GM23338 (cell line): ENCODE results near the gene SLC35B3. TPM values are rescaled to one million over a fixed set of nuclear protein-coding genes. Genes with fewer than 3 reads are reported as not detected.

Experiments
- ATAC-seq: fragments of 200-7000 bp; cut with Tn5 transposase; 3 replicates; pipeline ENCODE4 v1.9.1; 2020
- DNase-seq: peaks from one replicate; pipeline ENCODE4 v3.0.0-alpha.2; 2015; ENCODE audit warnings: low spot score
- H2AFZ ChIP-seq: fragments of 200-600 bp; sonication (generic); 2 replicates; pipeline ENCODE4 v1.8.0; 2016; ENCODE audit warnings: antibody characterized with exemption, mild to moderate bottlenecking, moderate library complexity
- H3F3A ChIP-seq: fragments of 200-600 bp; sonication (generic); replicated peaks from 2 replicates; pipeline ENCODE4 v1.8.0; 2017; ENCODE audit warnings: antibody characterized with exemption, mixed run types, low read depth
- H3K27ac ChIP-seq: fragments of 200-600 bp; sonication (generic); 2 replicates; pipeline ENCODE4 v1.6.1; 2016; ENCODE audit warnings: low read depth
- H3K27me3 ChIP-seq: fragments of 200-600 bp; sonication (generic); 2 replicates; pipeline ENCODE4 v1.8.0; 2016; ENCODE audit warnings: mild to moderate bottlenecking, mixed run types, moderate library complexity; ENCODE audit not compliant: insufficient read depth
- H3K36me3 ChIP-seq: fragments of 200-600 bp; sonication (generic); 2 replicates; pipeline ENCODE4 v1.8.0; 2016; ENCODE audit warnings: mild to moderate bottlenecking; ENCODE audit not compliant: insufficient read depth
- H3K4me1 ChIP-seq: fragments of 200-600 bp; sonication (generic); 2 replicates; pipeline ENCODE4 v1.8.0; 2016; ENCODE audit warnings: mild to moderate bottlenecking, moderate library complexity; ENCODE audit not compliant: insufficient read depth
- H3K4me2 ChIP-seq: fragments of 200-600 bp; sonication (generic); 2 replicates; pipeline ENCODE4 v1.7.1; 2017; ENCODE audit warnings: mixed run types
- H3K4me3 ChIP-seq: fragments of 200-600 bp; sonication (generic); 2 replicates; pipeline ENCODE4 v1.6.1; 2016; ENCODE audit warnings: mixed run types
- H3K79me2 ChIP-seq: fragments of 200-600 bp; sonication (generic); replicated peaks from 2 replicates; pipeline ENCODE4 v1.8.0; 2017; ENCODE audit warnings: mild to moderate bottlenecking; ENCODE audit not compliant: insufficient read depth
- H3K9me2 ChIP-seq: fragments of 200-600 bp; sonication (generic); 2 replicates; pipeline ENCODE4 v1.8.0; 2017; ENCODE audit not compliant: insufficient read depth
- H4K20me1 ChIP-seq: fragments of 200-600 bp; sonication (generic); replicated peaks from 2 replicates; pipeline ENCODE4 v1.8.0; 2017; ENCODE audit warnings: mild to moderate bottlenecking; ENCODE audit not compliant: insufficient read depth
- H3K27ac Mint-ChIP-seq: 2 replicates; pipeline ENCODE4 v1.8.0; 2020; ENCODE audit warnings: inconsistent platforms, mild to moderate bottlenecking, moderate library complexity, mixed read lengths
- H3K27me3 Mint-ChIP-seq: 3 replicates; pipeline ENCODE4 v1.8.0; 2022; ENCODE audit warnings: low read depth, mild to moderate bottlenecking, moderate library complexity, mixed read lengths, inconsistent platforms; ENCODE audit not compliant: insufficient read depth, poor library complexity
- H3K36me3 Mint-ChIP-seq: 3 replicates; pipeline ENCODE4 v1.8.0; 2021; ENCODE audit warnings: low read depth, mild to moderate bottlenecking, inconsistent platforms, moderate library complexity, mixed read lengths
- H3K4me1 Mint-ChIP-seq: 3 replicates; pipeline ENCODE4 v1.8.0; 2020; ENCODE audit warnings: mild to moderate bottlenecking, inconsistent platforms, mixed read lengths
- H3K4me3 Mint-ChIP-seq: 3 replicates; pipeline ENCODE4 v1.8.0; 2021; ENCODE audit warnings: moderate library complexity, mild to moderate bottlenecking, inconsistent platforms, mixed read lengths
- H3K9me3 Mint-ChIP-seq: 3 replicates; pipeline ENCODE4 v1.8.0; 2020; ENCODE audit warnings: moderate library complexity, mild to moderate bottlenecking, inconsistent platforms, mixed read lengths
- ETS1 ChIP-seq: IDR thresholded peaks from 2 replicates; pipeline ENCODE4 v1.6.1; 2016; ENCODE audit warnings: antibody characterized with exemption
- EZH2 ChIP-seq: fragments of 200-600 bp; sonication (generic); IDR thresholded peaks from one replicate; pipeline ENCODE4 v1.8.0; 2017; ENCODE audit warnings: antibody characterized with exemption, mild to moderate bottlenecking, low read depth; ENCODE audit not compliant: unreplicated experiment
- EZH2phosphoT487 ChIP-seq: fragments of 200-600 bp; sonication (generic); IDR thresholded peaks from one replicate; pipeline ENCODE4 v1.8.1; 2018; ENCODE audit warnings: antibody characterized with exemption; ENCODE audit not compliant: unreplicated experiment
- JUNB ChIP-seq: IDR thresholded peaks from one replicate; pipeline ENCODE4 v1.6.1; 2016; ENCODE audit warnings: antibody characterized with exemption; ENCODE audit not compliant: unreplicated experiment
- NANOG ChIP-seq: IDR thresholded peaks from 2 replicates; pipeline ENCODE4 v1.6.1; 2016; ENCODE audit warnings: antibody characterized with exemption, borderline replicate concordance
- REST ChIP-seq: IDR thresholded peaks from one replicate; pipeline ENCODE4 v1.6.1; 2018; ENCODE audit warnings: antibody characterized with exemption; ENCODE audit not compliant: unreplicated experiment
- ZNF114 ChIP-seq: fragments of 250-450 bp; sonication (Bioruptor Pico); IDR thresholded peaks from 2 replicates; pipeline ENCODE4 v1.5.0; 2020; ENCODE audit warnings: mild to moderate bottlenecking, moderate library complexity
- ZNF331 ChIP-seq: fragments of 250-450 bp; sonication (Bioruptor Pico); IDR thresholded peaks from 2 replicates; pipeline ENCODE4 v1.5.0; 2020; ENCODE audit warnings: low read depth, mild to moderate bottlenecking, moderate library complexity
- ZNF462 ChIP-seq: fragments of 250-450 bp; sonication (Bioruptor Pico); IDR thresholded peaks from 2 replicates; pipeline ENCODE4 v1.5.0; 2020; ENCODE audit warnings: mild to moderate bottlenecking, moderate library complexity
- polyA plus RNA-seq: library from polyadenylated mRNA; unstranded; fragments of >200 nt; fragmentation: Nextera tagmentation; extraction: Ambion mirVana; gene quantifications from 2 replicates; pipeline ENCODE4 v1.2.1, GENCODE V29; 2016
- total RNA-seq: library from RNA; depleted of rRNA; stranded (reverse); fragments of >200 nt; shearing (Covaris generic); gene quantifications from 2 replicates; pipeline ENCODE4 v1.2.3, GENCODE V29; 2014

The SLC35B3 gene
- total and polyA plus RNA-seq, 2 experiments from 2014 or later = 7.5 to 9.0 TPM

- Mint-ChIP-seq H3K4me1 (peaks cover 14% of the 10 kb centered on the region; the same call in 2 of the 3 replicates), H3K4me3 (no peak overlapping the region), H3K27me3 (no peaks in the 10 kb centered on the region), H3K27ac (no peak overlapping the region), H3K9me3 (no peaks in the 10 kb centered on the region), H3K36me3 (no peaks in the 10 kb centered on the region; the same call in 2 of the 3 replicates)
- no peaks in the 10 kb centered on the region for H3K9me2 ChIP-seq
- no peaks in the 10 kb centered on the region for H3K79me2 ChIP-seq
- H3K36me3 ChIP-seq = no peaks in the 10 kb centered on the region
- H2AFZ ChIP-seq = 0 out of 2 replicates have a peak overlapping the region, but pooled peaks have one; percentile 6
- ATAC-seq = no peak
- no peak overlapping the region for H3K4me2 ChIP-seq
- TF ChIP-seq NANOG (no peak), ETS1 (no peak)
- H4K20me1 ChIP-seq = no peaks in the 10 kb centered on the region
- H3F3A ChIP-seq = no peaks in the 10 kb centered on the region
- no peak overlapping the region for H3K27ac ChIP-seq
- no peaks in the 10 kb centered on the region for H3K27me3 ChIP-seq
- H3K4me1 ChIP-seq = peaks cover 6% of the 10 kb centered on the region; the same call in 1 of the 2 replicates
- DNase-seq = no peak
- no peak overlapping the region for H3K4me3 ChIP-seq
Measured at GRCh38 chr6:8391934-8392333, 43.4 kb downstream of the SLC35B3 start.

- no peak for ATAC-seq
- no peak overlapping the region for H3K4me2 ChIP-seq
- TF ChIP-seq REST (no peak), JUNB (no peak), ZNF331 (no peak), EZH2phosphoT487 (no peak), ZNF114 (no peak), ZNF462 (CRISPR knock-in tag) (no peak), EZH2 (no peak)
Measured at GRCh38 chr6:8389036-8389818, 46.1 kb downstream of the SLC35B3 start.

More at GRCh38 chr6:8389036-8389818, 46.1 kb downstream of the SLC35B3 start:
- no peaks in the 10 kb centered on the region for H3K27me3 Mint-ChIP-seq
- no peak for DNase-seq
- Histone ChIP-seq H3K27me3 (no peaks in the 10 kb centered on the region), H3K27ac (no peak overlapping the region), H4K20me1 (no peaks in the 10 kb centered on the region), H2AFZ (no peak overlapping the region), H3F3A (no peaks in the 10 kb centered on the region), H3K4me1 (peaks cover 14% of the 10 kb centered on the region), H3K9me2 (no peaks in the 10 kb centered on the region; the same call in 1 of the 2 replicates), H3K36me3 (no peaks in the 10 kb centered on the region), H3K79me2 (no peaks in the 10 kb centered on the region), H3K4me3 (no peak overlapping the region)
- H3K4me1 Mint-ChIP-seq = peaks cover 19% of the 10 kb centered on the region
- peaks cover 3% of the 10 kb centered on the region; the same call in 2 of the 3 replicates for H3K9me3 Mint-ChIP-seq
- H3K36me3 Mint-ChIP-seq = peaks cover 3% of the 10 kb centered on the region; the same call in 2 of the 3 replicates
- peak overlapping the region; percentile 60; the same call in 1 of the 2 replicates for H3K27ac Mint-ChIP-seq
- H3K4me3 Mint-ChIP-seq = no peak overlapping the region
